H7 (cell line): ENCODE results near the gene BAZ1B. TPM values are rescaled to one million over a fixed set of nuclear protein-coding genes. Genes with fewer than 3 reads are reported as not detected.
"Not testable (repeated sequence)": the region's sequence is repeated elsewhere in the genome, so short reads cannot be mapped to it uniquely, and the experiment has no call there.

Source experiments
- DNase-seq: peaks from one replicate; pipeline ENCODE4 v3.0.0; 2012
- H3K27me3 ChIP-seq: 2 replicates; pipeline ENCODE4 v1.6.0; 2011; ENCODE audit warnings: mild to moderate bottlenecking, low read length; ENCODE audit not compliant: control insufficient read depth, insufficient read depth
- H3K36me3 ChIP-seq: replicated peaks from 2 replicates; pipeline ENCODE4 v1.5.1; 2011; ENCODE audit warnings: low read length; ENCODE audit not compliant: control insufficient read depth, insufficient read depth
- H3K4me3 ChIP-seq: 2 replicates; pipeline ENCODE4 v1.5.1; 2011; ENCODE audit warnings: low read depth, mild to moderate bottlenecking, control low read depth, low read length, moderate library complexity; ENCODE audit not compliant: insufficient read depth
- total RNA-seq: library from RNA; depleted of rRNA; stranded (reverse); fragments of >200 nt; shearing (Covaris generic); gene quantifications from 2 replicates; pipeline ENCODE4 v1.2.3, GENCODE V29; 2014

BAZ1B gene
- total RNA-seq, 1 experiment from 2014 or later, result 44.6 TPM

- Histone ChIP-seq H3K36me3 (no peaks in the 10 kb centered on the region; the same call in 1 of the 2 replicates), H3K27me3 (peaks cover 6% of the 10 kb centered on the region), H3K4me3 (peak overlapping the region; percentile 80)
- DNase-seq, result no peak
Observed at GRCh38 chr7:73556208-73557107, 34.4 kb upstream of the BAZ1B start.

DNA sequence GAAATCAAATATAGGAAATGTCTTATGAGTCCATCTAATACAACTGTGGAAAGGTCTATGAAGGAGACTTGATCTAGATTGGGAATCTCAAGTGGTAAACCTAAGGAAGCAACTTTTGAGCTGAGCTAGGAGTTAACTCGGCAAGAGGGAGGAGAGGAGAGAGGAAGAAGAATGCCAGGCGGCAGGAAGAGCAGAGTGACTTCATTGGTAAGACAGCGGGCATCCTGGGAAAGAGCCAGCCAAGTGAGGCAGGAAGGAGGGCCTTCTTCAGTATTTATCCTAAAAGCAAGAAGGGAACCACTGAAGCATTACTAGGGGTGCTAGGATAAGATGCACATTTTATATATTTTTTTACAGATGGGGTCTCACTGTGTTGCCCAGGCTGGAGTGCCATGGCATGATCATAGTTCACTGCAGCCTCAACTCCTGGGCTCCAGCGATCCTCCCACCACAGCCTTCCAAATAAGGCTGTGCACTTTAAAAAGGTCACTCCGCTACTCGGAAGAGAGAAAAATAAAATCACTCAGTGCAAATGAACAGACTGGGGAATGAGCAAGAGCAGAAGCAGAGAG is 33.4 kb upstream of the BAZ1B start:
- DNase-seq, result no peak
- H3K36me3 ChIP-seq, result peaks cover 3% of the 10 kb centered on the region
- H3K4me3 ChIP-seq, result no peak overlapping the region
- H3K27me3 ChIP-seq, result peaks cover 6% of the 10 kb centered on the region

DNA sequence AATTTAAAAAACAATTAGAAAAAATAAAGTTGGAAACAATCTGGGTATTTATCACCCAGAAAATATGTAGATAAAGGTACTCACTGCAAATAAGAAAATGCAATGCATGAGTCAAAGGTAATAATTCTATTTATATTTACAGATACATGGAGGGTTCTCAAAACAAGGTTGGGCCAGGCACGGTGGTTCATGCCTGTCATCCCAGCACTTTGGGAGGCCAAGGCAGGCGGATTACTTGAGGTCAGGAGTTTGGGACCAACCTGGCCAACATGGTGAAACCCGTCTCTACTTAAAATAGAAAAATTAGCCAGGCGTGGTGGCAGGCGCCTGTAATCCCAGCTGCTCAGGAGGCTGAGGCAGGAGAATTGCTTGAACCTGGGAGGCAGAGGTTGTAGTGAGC is 28.0 kb upstream of the BAZ1B start:
- not testable (repeated sequence) for H3K4me3 ChIP-seq, H3K36me3 ChIP-seq, DNase-seq, H3K27me3 ChIP-seq

DNA sequence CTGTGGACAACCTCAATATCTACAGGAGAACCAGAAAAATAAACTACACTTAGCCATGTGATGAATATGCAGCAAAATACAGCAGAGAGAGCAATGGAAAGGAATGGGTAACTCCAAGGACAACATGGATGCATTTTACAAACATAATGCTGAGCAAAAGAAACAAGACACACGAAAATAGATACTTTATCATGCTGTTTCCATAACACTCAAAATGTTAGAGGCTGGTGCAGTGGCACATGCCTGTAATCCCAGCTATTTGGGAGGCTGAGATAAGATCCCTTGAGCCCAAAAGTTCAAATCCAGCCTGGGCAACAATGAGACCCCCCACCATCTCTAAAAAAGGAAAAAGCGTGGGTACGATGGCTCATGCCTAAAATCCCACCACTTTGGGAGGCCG is 27.1 kb upstream of the BAZ1B start:
- no peak for DNase-seq
- Histone ChIP-seq H3K27me3 (no peaks in the 10 kb centered on the region), H3K36me3 (peaks cover 4% of the 10 kb centered on the region), H3K4me3 (no peak overlapping the region)

- no peak for DNase-seq
- H3K4me3 ChIP-seq, result no peak overlapping the region
- H3K36me3 ChIP-seq, result peaks cover 6% of the 10 kb centered on the region
Observed at GRCh38 chr7:73547841-73548240, 25.7 kb upstream of the BAZ1B start.

DNA sequence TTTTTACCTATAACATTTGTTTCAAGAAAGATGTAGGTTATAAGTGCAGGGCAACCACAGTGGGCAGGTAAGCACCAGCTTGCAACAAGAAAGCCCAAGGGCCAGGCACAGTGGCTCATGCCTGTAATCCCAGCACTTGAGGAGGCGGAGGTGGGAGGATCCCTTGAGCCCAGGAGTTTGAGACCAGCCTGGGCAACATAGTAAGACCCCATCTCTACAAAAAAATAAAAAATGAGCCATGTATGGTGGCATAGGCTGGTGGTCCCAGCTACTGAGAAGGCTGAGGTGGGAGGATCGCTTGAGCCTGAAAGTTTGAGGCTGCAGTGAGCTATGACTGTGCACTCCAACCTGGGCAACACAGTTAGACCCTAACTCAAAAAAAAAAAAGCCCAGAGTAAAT is 22.6 kb upstream of the BAZ1B start:
- Histone ChIP-seq H3K27me3 (no peaks in the 10 kb centered on the region), H3K36me3 (peaks cover 7% of the 10 kb centered on the region), H3K4me3 (no peak overlapping the region)
- DNase-seq, result no peak

More at GRCh38 chr7:73547841-73548240, 25.7 kb upstream of the BAZ1B start:
- H3K27me3 ChIP-seq, result no peaks in the 10 kb centered on the region

- Histone ChIP-seq H3K27me3 (no peaks in the 10 kb centered on the region), H3K4me3 (no peak overlapping the region), H3K36me3 (peaks cover 12% of the 10 kb centered on the region)
- DNase-seq, result no peak
Observed at GRCh38 chr7:73541722-73542121, 19.6 kb upstream of the BAZ1B start.

- Histone ChIP-seq H3K27me3 (no peaks in the 10 kb centered on the region), H3K36me3 (peaks cover 15% of the 10 kb centered on the region), H3K4me3 (no peak overlapping the region)
- no peak for DNase-seq
Observed at GRCh38 chr7:73539709-73540108, 17.6 kb upstream of the BAZ1B start.

DNA sequence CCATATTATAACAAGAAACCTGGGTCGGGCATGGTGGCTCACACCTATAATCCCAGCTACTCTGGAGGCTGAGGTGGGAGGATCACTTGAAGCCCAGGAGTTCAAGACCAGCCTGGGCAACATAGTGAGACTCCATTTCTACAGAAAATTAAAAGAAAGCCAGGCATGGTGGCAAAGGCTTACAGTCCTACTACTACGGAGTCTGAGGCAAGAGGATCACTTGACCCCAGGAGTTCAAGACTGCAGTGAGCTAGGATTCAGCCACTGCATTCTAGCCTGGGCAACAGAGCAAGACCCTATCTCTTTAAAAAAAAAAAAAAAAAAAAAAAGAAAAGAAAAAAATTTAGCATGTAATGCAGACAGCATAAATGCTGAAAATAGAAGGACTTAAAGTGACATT is 16.4 kb upstream of the BAZ1B start:
- H3K27me3 ChIP-seq, H3K4me3 ChIP-seq, DNase-seq: not testable (repeated sequence)
- H3K36me3 ChIP-seq, result peaks cover 13% of the 10 kb centered on the region

DNA sequence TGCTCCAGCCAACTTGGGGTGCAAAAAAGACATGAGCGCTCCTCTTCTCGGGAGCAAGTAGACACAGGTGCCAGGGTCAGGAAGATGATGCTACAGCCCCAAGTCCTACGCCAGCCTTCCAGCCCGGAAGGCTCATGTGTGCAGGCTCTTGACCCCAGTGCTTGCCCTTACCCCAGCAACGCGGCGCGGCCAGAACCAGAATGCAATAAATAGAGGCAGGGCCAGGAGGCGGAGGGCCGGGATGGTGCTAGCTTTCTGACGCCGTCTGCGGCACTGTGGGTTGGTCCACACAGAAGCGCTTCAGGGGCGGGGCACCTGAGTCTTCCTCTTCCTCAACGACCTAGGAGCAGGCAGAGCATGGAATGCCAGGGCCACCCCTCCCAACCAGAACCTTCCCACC is 15.0 kb upstream of the BAZ1B start:
- Histone ChIP-seq H3K27me3 (no peaks in the 10 kb centered on the region), H3K36me3 (peaks cover 13% of the 10 kb centered on the region), H3K4me3 (no peak overlapping the region)
- no peak for DNase-seq

DNA sequence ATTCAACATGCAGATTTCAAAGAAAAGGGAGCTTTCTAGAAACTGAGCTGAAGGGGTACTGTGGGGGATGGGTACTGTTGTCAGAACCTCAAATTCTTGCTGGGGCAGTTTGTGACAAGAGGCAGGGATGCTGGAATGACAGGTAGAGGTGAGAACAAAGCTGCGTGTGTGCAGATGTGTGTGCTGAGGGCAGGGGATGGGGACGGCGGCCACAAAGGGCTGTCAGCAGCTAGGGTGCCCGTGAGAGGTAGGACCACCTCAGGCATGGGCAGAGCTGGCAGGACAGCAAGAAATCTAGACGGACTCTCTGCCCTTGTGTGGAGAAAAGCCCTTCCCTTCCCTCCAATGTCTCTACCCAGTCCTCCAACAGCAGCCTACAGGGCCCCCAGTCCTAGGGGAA is 14.4 kb upstream of the BAZ1B start:
- H3K36me3 ChIP-seq, result peaks cover 13% of the 10 kb centered on the region
- DNase-seq, result no peak
- no peak overlapping the region for H3K4me3 ChIP-seq
- no peaks in the 10 kb centered on the region for H3K27me3 ChIP-seq

DNA sequence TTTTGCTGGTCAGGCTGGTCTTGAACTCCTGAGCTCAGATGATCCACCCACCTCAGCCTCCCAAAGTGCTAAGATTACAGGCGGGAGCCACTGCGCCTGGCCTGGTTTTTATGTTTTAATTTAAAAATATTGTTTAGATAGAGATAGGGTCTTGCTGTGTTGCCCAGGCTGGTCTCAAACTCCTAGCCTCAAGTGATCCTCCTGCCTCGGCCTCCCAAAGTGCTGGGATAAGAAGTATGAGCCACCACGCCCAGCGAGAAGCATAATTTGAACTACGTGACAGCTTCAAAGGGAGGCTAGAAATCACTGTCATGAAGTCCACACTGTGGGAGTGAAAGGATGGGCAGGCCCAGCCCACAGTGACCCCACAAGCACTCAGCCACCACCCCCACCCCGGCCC is 13.8 kb upstream of the BAZ1B start:
- peaks cover 13% of the 10 kb centered on the region for H3K36me3 ChIP-seq
- H3K27me3 ChIP-seq, DNase-seq, H3K4me3 ChIP-seq: not testable (repeated sequence)

- Histone ChIP-seq H3K36me3 (peaks cover 5% of the 10 kb centered on the region), H3K27me3 (no peaks in the 10 kb centered on the region), H3K4me3 (no peak overlapping the region)
- DNase-seq, result no peak
Observed at GRCh38 chr7:73533742-73534141, 11.6 kb upstream of the BAZ1B start.

- DNase-seq, result no peak
- Histone ChIP-seq H3K4me3 (no peak overlapping the region), H3K36me3 (peaks cover 5% of the 10 kb centered on the region), H3K27me3 (no peaks in the 10 kb centered on the region)
Observed at GRCh38 chr7:73532224-73532623, 10.1 kb upstream of the BAZ1B start.

DNA sequence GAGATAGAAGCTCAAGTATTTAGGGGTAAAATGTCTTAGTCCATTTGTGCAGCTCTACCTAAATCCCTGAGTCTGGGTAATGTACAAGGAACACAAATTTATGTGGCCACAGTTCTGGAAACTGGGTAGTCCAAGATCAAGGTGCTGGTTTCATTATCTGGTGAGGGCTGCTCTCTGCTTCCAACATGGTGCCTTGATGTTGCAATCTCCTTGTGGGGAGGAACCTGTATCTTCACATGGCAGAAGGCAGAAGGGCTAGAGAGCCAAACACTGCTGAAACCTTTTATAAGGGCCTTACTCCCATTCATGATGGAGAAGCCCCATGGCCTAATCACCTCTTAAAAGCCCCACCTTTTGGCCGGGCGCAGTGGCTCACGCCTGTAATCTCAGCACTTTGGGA is 8.7 kb upstream of the BAZ1B start:
- H3K27me3 ChIP-seq, result no peaks in the 10 kb centered on the region
- DNase-seq, result no peak
- no peaks in the 10 kb centered on the region for H3K36me3 ChIP-seq
- H3K4me3 ChIP-seq, result no peak overlapping the region
